Measurements from ENCODE around the gene CXorf65. TPM values are rescaled to one million over a fixed set of nuclear protein-coding genes. Genes with fewer than 3 reads are reported as not detected.

CXorf65 gene

Small RNA genes within 50 kb of the gene (small RNA-seq; reads per million reads assigned to genes)
- gene CXorf65: not detected
